Measurements from ENCODE around the gene WDHD1. TPM values are rescaled to one million over a fixed set of nuclear protein-coding genes. Genes with fewer than 3 reads are reported as not detected.

Gene WDHD1
- total RNA-seq (2022) = 25.5 and 27.5 TPM in 2 replicates
- Bru-seq, nascent RNA = percentile 74 among the genes with signal in this experiment
- percentile 74 among the genes with signal in this experiment for BruChase-seq, experiment 1, labeled RNA remaining after a 2-hour chase
- percentile 78 among the genes with signal in this experiment for BruChase-seq, experiment 2, labeled RNA remaining after a 6-hour chase
- long read RNA-seq, full-length matches to known transcripts = 11 of 29 reads
- long read RNA-seq, partial matches to known transcripts = 8 of 29 reads
- long read RNA-seq, other reads (novel, unspliced or antisense) = 10 of 29 reads

GRCh38 chr14:55026793-55027561 lies at the start of gene WDHD1, which contains the start of gene SOCS4:
WDHD1 (minus strand) TSS chr14:55027099; CDS start chr14:55026787, 312 bp downstream.
SOCS4 (plus strand) TSS chr14:55027236; CDS start chr14:55043042, 15,806 bp downstream.
- Mint-ChIP-seq H3K27me3 (ENCODE audit: insufficient read depth, unreplicated experiment) (no peaks in the 10 kb centered on the region), H3K36me3 (ENCODE audit: insufficient read depth, unreplicated experiment) (peaks cover 11% of the 10 kb centered on the region), H3K27ac (ENCODE audit: unreplicated experiment) (peak within 1 kb of the TSS; percentile 79), H3K4me3 (ENCODE audit: unreplicated experiment) (peak within 1 kb of the TSS; percentile 73), H3K9me3 (ENCODE audit: unreplicated experiment) (no peaks in the 10 kb centered on the region), H3K4me1 (ENCODE audit: low read depth, unreplicated experiment) (peaks cover 35% of the 10 kb centered on the region)
- intact Hi-C loops (cut with micrococcal nuclease; ENCODE audit: unreplicated experiment) = loop anchor here (1.0 kb wide), 1 partner anchor 24 kb away; the partner anchor contains the start of gene MAPK1IP1L
- POLR2A ChIA-PET = interaction anchor here (0.6 to 2.1 kb wide), 9 partner anchors 11 to 165 kb away, joined by 3 to 35 read pairs (median 5); partner anchors contain the start of genes DLGAP5 and MAPK1IP1L
- peaks cover 42% of the 10 kb centered on the region for H3K4me1 ChIP-seq
- H3K9me3 ChIP-seq = no peaks in the 10 kb centered on the region
- no peaks in the 10 kb centered on the region for H3K36me3 ChIP-seq (ENCODE audit: control insufficient read depth, insufficient read depth, low read length)
- no peak for TF ChIP-seq CTCF (IDR thresholded peaks at IDR 0.05; ENCODE audit: insufficient read depth in 1 of 2, low read depth in 1 of 2, low read length in 1 of 2, severe bottlenecking in 1 of 2, unreplicated experiment in 1 of 2)
- CTCF ChIA-PET = interaction anchor here (0.6 to 1.2 kb wide), 4 partner anchors 24 to 164 kb away, joined by 3 to 5 read pairs (median 4); partner anchors contain the start of gene MAPK1IP1L
- peak; percentile 96 to 98 for DNase-seq
- BruUV-seq (replicated peaks) = no TSS peak
- peak within 1 kb of the TSS; percentile 86 for H3K4me3 ChIP-seq (ENCODE audit: low read depth, low read length)
- no peaks in the 10 kb centered on the region for H3K27me3 ChIP-seq (replicated peaks; ENCODE audit: control insufficient read depth, insufficient read depth, low read length)

- POLR2A ChIA-PET = no interaction called here
- H3K4me3 ChIP-seq (ENCODE audit: low read depth, low read length) = no peak overlapping the region
- Mint-ChIP-seq H3K36me3 (ENCODE audit: insufficient read depth, unreplicated experiment) (peaks cover 24% of the 10 kb centered on the region), H3K27me3 (ENCODE audit: insufficient read depth, unreplicated experiment) (no peaks in the 10 kb centered on the region), H3K27ac (ENCODE audit: unreplicated experiment) (peak overlapping the region; percentile 99), H3K4me1 (ENCODE audit: low read depth, unreplicated experiment) (peaks cover 25% of the 10 kb centered on the region), H3K4me3 (ENCODE audit: unreplicated experiment) (no peak overlapping the region), H3K9me3 (ENCODE audit: unreplicated experiment) (no peaks in the 10 kb centered on the region)
- H3K27me3 ChIP-seq (replicated peaks; ENCODE audit: control insufficient read depth, insufficient read depth, low read length) = no peaks in the 10 kb centered on the region
- DNase-seq = no peak
- CTCF ChIA-PET = interaction anchor here (0.7 to 2.8 kb wide), 2 partner anchors 25 to 39 kb away, joined by 5 to 19 read pairs; partner anchors contain the start of gene MAPK1IP1L
- intact Hi-C loops (cut with micrococcal nuclease; ENCODE audit: unreplicated experiment) = loop anchor here (2.0 kb wide), 1 partner anchor 27 kb away; no protein-coding TSS in a partner anchor
- TF ChIP-seq CTCF (IDR thresholded peaks at IDR 0.05; ENCODE audit: insufficient read depth in 1 of 2, low read depth in 1 of 2, low read length in 1 of 2, severe bottlenecking in 1 of 2, unreplicated experiment in 1 of 2) = no peak
- H3K9me3 ChIP-seq = no peaks in the 10 kb centered on the region
- no peaks in the 10 kb centered on the region for H3K36me3 ChIP-seq (ENCODE audit: control insufficient read depth, insufficient read depth, low read length)
- peaks cover 31% of the 10 kb centered on the region for H3K4me1 ChIP-seq
- BruUV-seq (replicated peaks) = no TSS peak
These were observed 48.8 kb upstream of the WDHD1 start for GRCh38 chr14:55075628-55076175.

DNA sequence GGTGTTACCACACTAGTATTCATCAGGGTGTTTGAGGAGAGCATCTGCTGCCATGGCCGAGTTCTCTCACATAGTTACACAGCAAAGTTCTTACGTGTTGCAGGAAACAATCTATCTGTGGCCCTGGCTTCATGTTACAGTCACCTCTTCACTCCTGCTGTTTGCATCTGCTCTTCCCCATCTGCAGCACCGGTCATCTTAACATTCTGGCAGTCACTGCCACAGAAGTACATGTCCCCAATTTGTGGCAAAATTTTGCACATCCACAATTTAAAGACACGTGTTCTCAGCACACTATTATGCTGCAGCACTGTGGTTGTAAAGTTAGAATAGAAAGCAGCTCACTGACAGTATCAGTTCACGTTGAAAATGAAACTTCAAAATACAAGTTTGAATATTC lies 47.8 kb upstream of the WDHD1 start:
- no peaks in the 10 kb centered on the region for H3K9me3 Mint-ChIP-seq (ENCODE audit: unreplicated experiment)
- TF ChIP-seq CTCF (IDR thresholded peaks at IDR 0.05; ENCODE audit: insufficient read depth in 1 of 2, low read depth in 1 of 2, low read length in 1 of 2, severe bottlenecking in 1 of 2, unreplicated experiment in 1 of 2) = no peak
- no peaks in the 10 kb centered on the region for H3K27me3 Mint-ChIP-seq (ENCODE audit: insufficient read depth, unreplicated experiment)
- H3K27ac Mint-ChIP-seq (ENCODE audit: unreplicated experiment) = no peak overlapping the region
- intact Hi-C loops (cut with micrococcal nuclease; ENCODE audit: unreplicated experiment) = no loop called here
- H3K4me3 Mint-ChIP-seq (ENCODE audit: unreplicated experiment) = no peak overlapping the region
- Histone ChIP-seq H3K27me3 (replicated peaks; ENCODE audit: control insufficient read depth, insufficient read depth, low read length) (no peaks in the 10 kb centered on the region), H3K4me1 (peaks cover 33% of the 10 kb centered on the region), H3K4me3 (ENCODE audit: low read depth, low read length) (no peak overlapping the region), H3K36me3 (ENCODE audit: control insufficient read depth, insufficient read depth, low read length) (no peaks in the 10 kb centered on the region), H3K9me3 (no peaks in the 10 kb centered on the region)
- ChIA-PET CTCF (no interaction called here), POLR2A (interaction anchor here (1.2 kb wide), 1 partner anchor 17 kb away, joined by 8 read pairs; no protein-coding TSS in a partner anchor)
- peaks cover 24% of the 10 kb centered on the region for H3K36me3 Mint-ChIP-seq (ENCODE audit: insufficient read depth, unreplicated experiment)
- no peak for DNase-seq
- no TSS peak for BruUV-seq (replicated peaks)
- peaks cover 25% of the 10 kb centered on the region for H3K4me1 Mint-ChIP-seq (ENCODE audit: low read depth, unreplicated experiment)
